Measurements from ENCODE around the gene TAAR9. TPM values are rescaled to one million over a fixed set of nuclear protein-coding genes. Genes with fewer than 3 reads are reported as not detected.

TAAR9 gene
- total RNA-seq, 1 donor from 2014 or later: not detected

DNA sequence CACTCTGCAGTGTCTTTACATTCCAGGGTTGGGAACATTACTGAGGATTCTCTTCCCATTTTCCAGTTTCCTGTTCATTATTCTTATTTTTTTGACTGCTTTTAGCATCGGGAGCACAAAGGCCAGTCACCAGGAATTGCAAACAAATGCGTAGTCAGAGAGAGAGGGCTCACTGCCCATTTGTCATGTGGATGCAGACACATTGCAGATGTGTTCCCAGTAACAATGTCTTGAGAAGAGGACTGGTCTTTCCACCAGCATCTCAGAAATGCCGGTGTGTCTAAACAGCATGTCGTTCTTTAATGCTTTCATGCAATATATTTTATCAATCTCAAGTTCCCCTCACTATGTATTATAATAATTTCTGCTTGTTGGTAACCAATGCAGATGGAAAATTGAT is 31.1 kb downstream of the TAAR9 start:
- intact Hi-C loops (cut with DNase I): no loop called here
- DNase-seq (ENCODE audit: low spot score) (no peak), ATAC-seq (no peak)

DNA sequence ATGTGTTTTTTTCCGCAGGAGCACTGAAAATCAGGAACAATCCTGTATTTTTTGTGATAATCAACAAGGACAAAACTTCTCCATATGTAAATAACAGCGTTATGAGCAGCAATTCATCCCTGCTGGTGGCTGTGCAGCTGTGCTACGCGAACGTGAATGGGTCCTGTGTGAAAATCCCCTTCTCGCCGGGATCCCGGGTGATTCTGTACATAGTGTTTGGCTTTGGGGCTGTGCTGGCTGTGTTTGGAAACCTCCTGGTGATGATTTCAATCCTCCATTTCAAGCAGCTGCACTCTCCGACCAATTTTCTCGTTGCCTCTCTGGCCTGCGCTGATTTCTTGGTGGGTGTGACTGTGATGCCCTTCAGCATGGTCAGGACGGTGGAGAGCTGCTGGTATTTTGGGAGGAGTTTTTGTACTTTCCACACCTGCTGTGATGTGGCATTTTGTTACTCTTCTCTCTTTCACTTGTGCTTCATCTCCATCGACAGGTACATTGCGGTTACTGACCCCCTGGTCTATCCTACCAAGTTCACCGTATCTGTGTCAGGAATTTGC is 32.2 kb downstream of the TAAR9 start, which contains the start of gene TAAR6:
TSS of gene TAAR6 (plus strand) at position 102 of the 557 bp plus-strand sequence. CDS start at position 102, 0 bp downstream.
- ATAC-seq: no peak
- intact Hi-C loops (cut with DNase I): no loop called here

DNA sequence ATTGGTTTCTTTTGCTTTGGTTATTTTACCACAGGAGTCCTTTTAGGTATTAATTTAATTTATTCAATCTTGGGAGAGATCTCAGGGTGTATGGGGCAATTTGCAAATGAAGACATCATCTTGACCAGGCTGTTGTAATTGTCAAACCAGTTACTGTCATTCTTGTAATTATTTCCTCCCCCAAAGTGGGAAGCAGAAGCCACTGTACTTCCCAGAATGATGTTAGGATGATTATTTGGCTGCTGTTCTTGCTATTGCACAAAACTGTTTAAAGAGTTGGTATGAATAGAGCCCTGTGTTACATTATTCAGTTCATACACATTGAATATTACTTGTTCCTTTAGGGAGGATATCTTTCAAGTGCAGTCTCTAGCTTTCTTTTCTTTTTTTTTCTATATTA is 33.7 kb downstream of the TAAR9 start:
- DNase-seq (ENCODE audit: low spot score) (no peak), ATAC-seq (no peak)
- intact Hi-C loops (cut with DNase I): no loop called here

More for the DNA sequence above, 32.2 kb downstream of the TAAR9 start, which contains the start of gene TAAR6:
- DNase-seq (ENCODE audit: low spot score): no peak

DNA sequence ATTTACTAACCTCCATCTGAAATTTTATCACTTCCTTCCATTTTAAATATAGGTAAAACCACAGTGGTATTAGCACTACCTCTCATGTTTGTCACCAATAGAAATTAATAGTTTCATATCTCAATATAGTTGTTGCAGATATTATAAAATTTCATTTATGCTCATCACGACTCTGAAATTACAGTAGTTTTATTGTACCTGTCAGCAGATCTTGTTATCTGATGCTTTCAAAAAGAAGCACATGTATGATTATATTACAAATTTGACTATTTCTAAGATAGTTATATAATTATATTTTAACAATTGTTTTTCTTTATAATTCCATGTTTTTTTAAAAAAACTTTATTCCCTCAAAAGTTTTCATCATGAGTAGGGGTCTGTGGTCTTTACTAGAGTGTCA is 46.6 kb downstream of the TAAR9 start:
- intact Hi-C loops (cut with DNase I): no loop called here
- no peak for ATAC-seq

DNA sequence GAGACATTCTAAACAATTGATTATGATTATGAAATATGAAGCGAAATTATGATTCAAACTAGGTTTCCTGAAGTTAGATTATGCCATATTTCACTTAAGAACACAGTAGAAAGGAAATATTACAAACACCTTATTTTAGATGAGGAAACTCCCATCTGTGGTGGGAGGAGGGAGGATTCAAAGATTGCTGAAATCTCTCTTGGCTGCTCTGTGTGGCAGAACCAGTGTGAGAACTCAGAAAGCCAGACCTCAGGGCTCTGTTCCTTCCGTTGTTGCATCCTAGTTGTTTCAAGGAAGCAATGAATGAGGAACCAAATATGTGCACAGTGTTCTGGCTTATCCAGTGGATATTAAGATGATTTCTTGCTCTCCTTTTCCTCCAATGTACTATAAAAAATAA is 49.3 kb downstream of the TAAR9 start:
- intact Hi-C loops (cut with DNase I): no loop called here
- DNase-seq (ENCODE audit: low spot score) (no peak), ATAC-seq (no peak)

More for the DNA sequence above, 46.6 kb downstream of the TAAR9 start:
- no peak for DNase-seq (ENCODE audit: low spot score)

Other genes with a start within 250 kb of the TAAR9 start
- 14.2 TPM for gene MOXD1, start 136.8 kb upstream of the TAAR9 start, total RNA-seq
- 98.4 TPM for gene STX7, start 25.2 kb upstream of the TAAR9 start, total RNA-seq
- gene TAAR8, start 14.4 kb downstream of the TAAR9 start, total RNA-seq: not detected
- gene TAAR6, start 32.0 kb downstream of the TAAR9 start, total RNA-seq: not detected
- gene TAAR5, start 51.5 kb downstream of the TAAR9 start, total RNA-seq: not detected
- gene TAAR2, start 86.0 kb downstream of the TAAR9 start, total RNA-seq: not detected
- gene TAAR1, start 120.9 kb downstream of the TAAR9 start, total RNA-seq: not detected
- 1.2 TPM for gene VNN1, start 175.8 kb downstream of the TAAR9 start, total RNA-seq
- 9.2 TPM for gene VNN2, start 219.6 kb downstream of the TAAR9 start, total RNA-seq

All from sciatic nerve (tissue), 2 donors.